KBM-7 (cell line): ENCODE results near the gene CEMIP.

Experiments
- DNase-seq: peaks from one replicate; pipeline ENCODE4 v3.0.0-alpha.2; 2015
- in situ Hi-C: fragments of 300-500 bp; cut with MboI; formaldehyde crosslinking; loops from 2 replicates; pipeline ENCODE4 v1.14.3; 2020; ENCODE audit warnings: low sequenced_read_pairs, low pct_unique_long_range_greater_than_20kb, mixed read lengths

The CEMIP gene

DNA sequence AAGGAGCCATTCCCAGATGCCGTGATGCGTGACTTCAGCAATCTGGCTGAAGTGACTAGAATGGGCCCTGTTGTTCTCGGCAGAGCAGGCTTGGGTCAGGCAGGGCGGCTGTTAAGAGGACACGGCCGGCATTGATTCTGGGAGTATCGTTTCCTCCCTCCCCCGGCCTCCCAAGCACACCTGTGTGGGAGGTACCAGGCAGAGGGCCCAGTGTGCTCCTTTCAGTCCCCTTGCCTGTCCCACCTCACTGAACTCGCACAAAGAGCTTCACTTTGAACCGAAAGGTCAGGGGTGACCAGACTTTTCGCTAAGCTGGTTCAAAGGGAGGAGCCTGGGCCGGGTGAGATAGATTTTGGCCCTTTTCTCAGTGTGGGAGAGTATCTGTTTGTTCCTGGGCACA lies 92.7 kb downstream of the CEMIP start:
- no peak for DNase-seq
- in situ Hi-C loops = no loop called here

DNA sequence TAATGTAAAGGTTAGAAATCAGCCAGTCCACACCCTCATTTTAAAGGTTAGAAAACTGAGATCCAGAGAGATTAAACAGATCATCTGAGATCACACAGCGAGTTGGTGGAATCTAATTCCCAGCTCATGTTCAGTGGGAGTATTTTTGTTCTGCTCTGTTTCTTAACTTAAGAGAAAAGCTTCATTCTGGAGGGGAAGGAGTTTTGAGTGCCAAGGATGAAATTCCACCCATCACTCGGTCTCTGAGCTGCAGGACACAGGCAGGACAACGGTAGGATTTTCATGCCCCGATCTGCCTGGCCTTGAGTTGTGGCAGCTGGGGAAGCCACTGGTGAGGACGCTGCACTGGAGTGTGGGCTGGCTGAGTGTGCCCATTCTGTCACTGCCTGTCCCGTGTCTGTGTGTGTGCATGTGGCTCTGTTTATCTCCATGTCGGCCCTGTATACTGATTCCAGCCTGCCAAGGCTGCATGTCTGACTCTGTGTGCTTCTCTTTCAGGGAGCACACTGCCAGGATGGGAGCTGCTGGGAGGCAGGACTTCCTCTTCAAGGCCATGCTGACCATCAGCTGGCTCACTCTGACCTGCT lies 94.3 kb downstream of the CEMIP start:
- no peak for DNase-seq
- in situ Hi-C loops = no loop called here

DNA sequence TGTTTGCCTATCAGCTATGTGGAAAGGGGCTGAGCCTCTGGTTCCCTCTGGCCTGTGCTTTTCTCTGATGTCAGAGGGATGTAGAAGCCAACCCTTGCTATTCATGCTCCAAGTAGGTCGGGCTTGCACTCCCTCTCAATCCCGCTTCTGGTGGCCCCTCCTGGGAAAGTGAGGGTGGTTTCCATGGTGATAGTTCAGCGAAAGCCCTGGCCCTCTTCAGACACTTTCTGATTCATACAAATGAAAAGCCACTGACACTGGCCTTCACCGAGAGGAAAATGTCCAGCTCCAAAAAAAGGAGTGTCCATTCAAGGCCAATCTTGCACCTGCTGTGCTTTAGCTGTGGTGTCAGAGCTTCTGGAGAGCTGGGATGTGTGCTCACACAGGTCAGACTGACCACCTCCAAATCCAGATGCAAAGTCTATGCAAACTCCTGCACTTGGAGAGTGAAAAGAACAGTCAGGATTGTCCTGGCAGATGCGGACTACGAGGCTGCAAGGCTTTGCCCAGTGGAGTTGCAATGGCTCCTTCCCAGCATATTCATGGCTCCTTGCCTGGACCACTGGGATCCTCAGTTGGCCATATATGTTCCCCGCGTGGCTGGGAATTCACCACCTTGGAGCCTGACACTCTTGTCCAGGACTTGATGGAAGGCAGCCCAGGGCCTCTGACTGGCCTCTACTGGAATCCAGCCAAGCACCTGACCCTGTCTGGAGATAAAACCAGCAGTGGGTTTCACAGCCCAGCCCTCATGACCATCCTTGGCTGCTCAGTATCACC lies 96.6 kb downstream of the CEMIP start:
- no peak for DNase-seq

DNA sequence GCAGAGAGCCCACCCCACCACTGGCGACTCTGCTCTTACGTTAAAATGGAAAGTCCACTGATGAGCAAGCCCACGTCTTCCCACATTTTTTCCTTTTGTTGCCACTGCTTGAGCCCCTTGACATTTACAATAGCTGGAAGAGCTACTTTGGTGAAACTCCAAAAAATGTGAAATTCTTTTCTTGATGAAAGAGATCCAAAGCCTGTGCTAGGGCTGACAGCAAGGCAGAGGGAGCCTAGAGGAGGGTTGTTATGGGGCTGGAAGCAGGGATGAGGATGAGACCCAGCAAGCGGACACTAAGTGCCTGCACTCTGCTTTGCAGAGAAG lies 97.1 kb downstream of the CEMIP start:
- in situ Hi-C loops = no loop called here
- DNase-seq = no peak

More for the DNA sequence above, 96.6 kb downstream of the CEMIP start:
- in situ Hi-C loops = no loop called here

- in situ Hi-C loops = no loop called here
- DNase-seq = peak; percentile 9
Measured at GRCh38 chr15:80878242-80878866, 99.2 kb downstream of the CEMIP start.

DNA sequence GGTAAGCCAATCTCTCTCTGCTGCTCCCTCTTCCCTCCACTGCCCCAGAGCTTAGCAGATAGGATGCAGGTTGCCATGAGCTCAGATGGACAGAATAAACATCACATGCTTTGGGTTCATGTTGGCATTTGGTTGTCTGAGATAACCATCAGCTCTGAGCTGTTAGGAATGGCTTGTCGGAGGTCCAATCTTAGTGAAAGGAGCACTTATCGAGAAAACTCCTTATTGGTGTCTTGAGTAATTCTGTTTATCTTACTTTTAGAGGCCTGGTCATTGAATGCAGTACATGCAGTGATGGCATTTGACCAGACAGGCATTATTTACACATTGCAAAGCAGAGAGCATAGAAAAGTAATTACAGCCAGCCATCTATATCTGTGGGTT lies 99.7 kb downstream of the CEMIP start:
- no peak for DNase-seq
- in situ Hi-C loops = no loop called here

DNA sequence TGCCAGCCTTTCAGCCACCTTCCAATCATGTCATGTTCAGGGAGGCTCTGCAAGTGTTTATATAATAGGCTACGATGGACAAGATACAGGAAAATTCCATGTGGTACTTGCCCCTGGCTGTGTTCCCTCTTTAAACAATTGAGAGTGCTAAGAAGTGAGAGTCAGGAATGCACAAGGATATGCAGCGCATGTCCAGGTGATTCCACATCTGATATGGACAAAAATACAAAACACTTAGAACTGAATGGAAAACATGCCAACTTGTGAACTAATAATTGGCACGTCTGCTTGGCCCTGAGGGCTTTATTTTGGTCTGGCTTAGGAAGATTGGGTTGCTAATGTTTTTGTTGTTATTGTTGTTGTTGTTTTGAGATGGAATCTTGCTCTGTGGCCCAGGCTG lies 100.9 kb downstream of the CEMIP start:
- in situ Hi-C loops = no loop called here
- no peak for DNase-seq

DNA sequence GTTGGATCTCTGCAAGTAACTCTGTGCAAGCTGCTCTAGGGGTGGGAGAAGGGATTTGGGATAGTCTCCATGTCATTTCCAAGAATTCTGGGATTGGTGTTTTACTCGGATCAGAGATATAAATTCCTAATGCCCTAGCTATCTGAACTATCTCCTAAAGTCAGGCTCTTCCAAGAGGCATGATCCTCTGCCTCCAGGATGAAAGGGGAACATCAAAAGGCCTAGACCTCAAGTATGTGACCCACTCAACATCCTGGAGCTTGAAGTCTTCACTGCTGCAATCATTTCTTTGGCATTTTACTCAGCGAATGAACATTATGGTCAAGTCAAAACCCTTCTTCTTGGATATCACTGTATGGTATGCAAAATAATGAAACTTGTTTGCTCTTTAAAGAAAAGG lies 104.5 kb downstream of the CEMIP start:
- in situ Hi-C loops = no loop called here
- no peak for DNase-seq

DNA sequence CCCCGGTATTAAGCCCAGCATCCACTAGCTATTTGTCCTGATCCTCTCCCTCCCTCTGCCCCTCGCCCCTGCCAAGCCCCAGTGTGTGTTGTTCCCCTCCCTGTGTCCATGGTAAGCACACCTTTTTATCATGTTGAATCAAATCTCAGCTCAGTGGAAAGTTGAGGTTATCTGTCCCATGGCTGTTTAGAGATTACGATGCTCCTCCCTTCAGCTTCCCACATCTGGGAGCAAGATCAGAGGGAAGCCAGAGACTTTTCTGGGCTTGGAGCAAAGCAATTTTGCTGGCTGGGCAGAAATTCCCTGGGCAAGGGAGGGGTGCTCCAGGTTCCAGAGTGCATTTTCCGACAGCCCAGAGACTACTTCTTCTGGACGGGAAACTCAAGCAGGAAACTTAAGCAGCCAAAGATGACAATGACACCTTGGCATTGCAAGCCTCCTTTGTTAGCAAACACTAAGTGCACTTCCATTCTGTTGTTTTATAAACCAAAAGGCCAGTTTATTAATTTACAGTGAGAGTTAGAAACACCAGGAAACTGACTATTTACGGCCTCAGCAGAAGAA lies 105.9 kb downstream of the CEMIP start:
- in situ Hi-C loops = no loop called here
- DNase-seq = no peak

DNA sequence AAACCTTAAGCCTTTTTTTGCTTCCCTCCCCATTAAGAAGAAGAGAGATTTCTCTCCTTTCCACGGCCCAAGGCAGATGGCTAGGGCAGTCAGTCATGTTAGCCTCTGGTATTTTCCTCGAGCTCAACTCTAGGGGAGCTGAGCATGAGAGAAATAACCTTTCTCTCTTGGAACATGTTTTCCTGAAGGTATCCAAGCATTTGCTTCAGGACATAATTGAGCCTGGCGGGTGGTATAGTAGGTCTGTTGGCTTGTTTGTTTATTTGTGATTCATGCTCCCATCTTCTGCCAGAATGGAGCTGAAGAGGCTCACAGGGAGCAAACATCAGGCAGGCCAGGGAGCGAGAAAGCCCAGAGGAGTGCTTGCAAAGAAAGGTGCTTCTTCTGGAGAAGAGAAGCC lies 108.0 kb downstream of the CEMIP start:
- in situ Hi-C loops = no loop called here

GRCh38 chr15:80888846-80889245 lies 109.7 kb downstream of the CEMIP start:
- no peak for DNase-seq
- in situ Hi-C loops = no loop called here

More for the DNA sequence above, 108.0 kb downstream of the CEMIP start:
- DNase-seq = no peak

DNA sequence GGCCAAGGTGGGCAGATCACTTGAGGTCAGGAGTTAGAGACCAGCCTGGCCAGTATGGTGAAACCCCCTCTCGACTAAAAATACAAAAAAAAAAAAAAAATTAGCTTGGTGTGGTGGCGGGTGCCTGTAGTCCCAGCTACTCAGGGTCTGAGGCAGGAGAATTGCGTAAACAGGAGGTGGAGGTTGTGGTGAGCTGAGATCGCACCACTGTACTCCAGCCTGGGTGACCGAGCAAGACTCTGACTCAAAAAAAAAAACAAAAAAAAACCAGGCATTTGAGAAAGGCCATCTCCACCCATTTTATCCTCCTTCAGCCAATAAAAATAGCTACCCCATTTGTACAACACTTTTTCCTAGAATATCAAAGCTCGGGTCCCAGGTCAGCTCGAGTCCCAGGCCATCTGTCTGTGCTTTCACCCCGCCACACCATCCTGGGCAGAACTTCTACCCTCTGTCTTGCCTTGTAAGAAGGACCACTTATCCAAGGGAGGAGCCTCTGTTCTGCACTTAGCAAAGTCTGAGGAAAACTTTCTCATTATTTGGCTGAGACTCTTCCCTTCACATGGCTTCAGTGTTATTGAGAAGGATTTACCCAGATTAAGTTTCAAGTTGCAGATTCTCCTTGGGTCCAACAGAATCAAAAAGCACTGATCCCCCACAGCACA lies 111.3 kb downstream of the CEMIP start:
- in situ Hi-C loops = no loop called here
- no peak for DNase-seq

DNA sequence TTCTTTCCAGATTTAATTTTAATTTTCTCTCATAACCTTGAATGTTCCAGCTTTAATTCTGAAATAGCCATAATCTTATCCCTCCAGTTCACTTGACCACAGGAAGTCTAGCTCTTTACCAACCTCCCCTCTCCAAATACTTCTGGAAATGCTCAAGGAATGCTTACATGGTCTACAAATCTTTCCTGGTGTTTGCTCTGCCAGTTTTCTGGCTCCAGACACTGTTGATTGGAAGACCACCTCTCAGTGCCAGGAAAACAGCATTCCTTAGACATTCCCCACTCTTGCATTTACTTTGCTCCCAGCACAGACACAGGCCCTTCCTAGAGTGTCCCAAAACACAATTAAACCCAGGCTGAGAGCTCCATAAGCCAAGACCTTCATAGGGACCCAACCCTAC lies 111.8 kb downstream of the CEMIP start:
- DNase-seq = no peak
- in situ Hi-C loops = no loop called here

- in situ Hi-C loops = no loop called here
- no peak for DNase-seq
Measured at GRCh38 chr15:80892414-80892813, 113.2 kb downstream of the CEMIP start.

GRCh38 chr15:80893777-80894176 lies 114.6 kb downstream of the CEMIP start:
- no peak for DNase-seq
- in situ Hi-C loops = no loop called here

DNA sequence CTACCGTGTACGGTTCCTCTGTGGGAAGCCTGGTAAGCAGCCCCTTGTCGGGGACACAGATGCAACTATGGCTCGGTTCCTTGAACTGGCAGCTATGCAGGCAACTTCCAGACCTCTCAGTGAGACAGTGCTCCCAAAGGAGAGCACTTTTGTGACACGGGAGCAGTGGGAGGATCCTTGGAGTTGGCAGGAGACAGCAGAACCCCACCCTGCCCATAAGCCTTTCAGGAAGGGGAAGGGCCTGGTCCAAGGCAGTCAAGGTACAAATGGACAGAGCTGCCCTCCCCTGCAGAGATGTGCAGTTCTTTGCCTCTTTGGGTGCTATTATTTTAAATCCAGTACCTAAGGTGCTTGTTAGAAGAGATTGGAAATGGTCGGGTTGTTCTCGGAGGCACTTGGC lies 115.9 kb downstream of the CEMIP start:
- in situ Hi-C loops = no loop called here
- DNase-seq = no peak

DNA sequence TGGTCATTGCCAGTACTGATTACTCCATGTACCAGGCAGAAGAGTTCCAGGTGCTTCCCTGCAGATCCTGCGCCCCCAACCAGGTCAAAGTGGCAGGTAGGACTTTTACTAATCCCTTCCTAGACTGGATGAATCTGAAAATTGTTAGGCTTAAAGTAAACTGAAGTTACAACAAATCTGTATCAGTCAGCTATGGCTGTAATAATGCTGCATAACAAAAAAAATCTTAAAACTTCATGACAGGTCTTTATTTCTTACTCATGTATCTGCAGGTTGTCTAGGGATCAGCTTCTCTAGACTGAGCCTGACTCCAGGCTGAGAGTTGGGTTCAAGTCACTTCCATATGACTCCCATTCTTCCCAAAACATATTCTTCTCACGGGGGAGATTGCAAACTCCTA lies 116.8 kb downstream of the CEMIP start:
- in situ Hi-C loops = no loop called here
- no peak for DNase-seq

DNA sequence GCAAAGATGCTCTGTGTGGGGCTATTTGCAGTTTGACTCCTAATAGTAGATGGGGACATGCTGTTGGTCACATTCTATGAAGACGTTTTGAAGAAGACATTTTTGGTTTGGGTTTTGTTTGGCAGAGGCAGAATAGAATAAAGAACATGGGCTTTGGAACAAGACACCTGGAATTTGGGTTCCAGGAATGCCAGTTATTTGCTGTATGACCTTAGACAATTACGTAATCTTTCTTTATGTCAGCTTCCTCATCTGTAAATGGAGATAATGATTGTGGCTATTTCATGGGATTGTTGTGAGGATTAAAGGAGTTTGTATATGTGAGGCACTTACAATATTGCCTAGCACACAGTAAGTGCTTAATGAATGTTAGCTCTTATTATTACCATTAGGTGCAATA lies 118.9 kb downstream of the CEMIP start:
- in situ Hi-C loops = no loop called here
- DNase-seq = no peak

DNA sequence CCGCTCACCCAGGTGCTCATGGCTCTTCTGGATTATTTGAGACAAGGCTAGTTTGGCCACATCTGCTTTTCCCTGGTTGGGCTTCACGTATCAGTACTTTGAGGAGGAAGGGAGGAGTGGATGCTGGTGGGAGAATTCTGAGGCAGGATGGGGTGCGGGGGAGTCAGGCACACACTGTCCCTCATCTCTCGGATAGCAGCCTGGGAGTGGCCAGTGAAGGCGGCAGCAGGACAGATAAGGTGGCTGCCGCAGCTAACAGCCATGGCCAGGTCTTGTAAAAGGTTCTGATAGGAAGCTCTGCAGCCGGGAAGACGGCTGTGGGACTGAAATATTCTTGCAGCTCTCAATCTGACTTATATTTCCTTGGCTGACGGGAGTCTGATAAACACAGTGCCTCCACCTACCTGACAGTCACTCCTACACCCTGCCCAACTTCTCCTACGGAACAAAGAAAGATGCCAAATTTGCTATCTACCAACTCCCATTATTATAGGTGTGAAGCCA lies 123.2 kb downstream of the CEMIP start:
- DNase-seq = no peak
- in situ Hi-C loops = no loop called here

DNA sequence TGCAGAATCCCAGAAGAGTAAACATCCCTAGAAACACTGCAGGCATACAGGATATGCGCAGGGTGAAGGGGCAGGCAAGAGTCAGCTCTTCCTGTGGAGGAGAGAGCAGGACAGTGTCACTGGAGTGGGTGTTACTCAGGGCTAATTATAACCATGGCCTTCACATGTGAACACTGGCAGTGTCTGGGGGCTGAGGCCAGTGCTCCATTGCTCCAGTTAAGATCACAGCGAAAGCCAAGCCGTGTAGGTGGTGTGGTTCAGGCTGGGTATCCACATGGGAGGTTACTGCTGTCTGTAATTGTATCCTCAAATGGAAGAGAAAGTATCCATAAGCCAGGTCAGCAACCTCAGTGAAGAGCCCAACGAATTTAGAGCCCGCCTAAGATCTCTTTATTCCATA lies 125.8 kb downstream of the CEMIP start:
- no peak for DNase-seq
- in situ Hi-C loops = no loop called here
